Stimulated activated CD8-positive, alpha-beta memory T cell treated with anti-CD3 and anti-CD28 coated beads, Interleukin-7, amount 100 ng/mL, for 48 hours (primary cell): ENCODE measurements around the gene FGFR4.
"Not testable (repeated sequence)": the region's sequence is repeated elsewhere in the genome, so short reads cannot be mapped to it uniquely, and the experiment has no call there.

Experiments used
- DNase-seq, 2 donors: peaks; one replicate each; pipeline ENCODE4 v3.0.0-alpha.2; 2020; ENCODE audit warnings: low read depth in 1 of 2; ENCODE audit errors: extremely low read depth in 1 of 2

The FGFR4 gene

GRCh38 chr5:177086654-177087397 is at the start of gene FGFR4:
Gene FGFR4 (plus strand): TSS chr5:177086915. CDS start chr5:177089603, 2,688 bp downstream.
- DNase-seq, result peak; percentile 26 to 34

GRCh38 chr5:177036921-177037320 is 49.8 kb upstream of the FGFR4 start:
- DNase-seq, result no peak

- DNase-seq, result no peak
These were observed 45.8 kb upstream of the FGFR4 start for GRCh38 chr5:177040814-177041420.

GRCh38 chr5:177041936-177042335 is 44.8 kb upstream of the FGFR4 start:
- no peak for DNase-seq

- DNase-seq, result no peak
These were observed 43.6 kb upstream of the FGFR4 start for GRCh38 chr5:177043114-177043513.

GRCh38 chr5:177043958-177044357 is 42.8 kb upstream of the FGFR4 start:
- no peak for DNase-seq

- DNase-seq, result no peak
These were observed 42.1 kb upstream of the FGFR4 start for GRCh38 chr5:177044641-177045040.

- no peak for DNase-seq
These were observed 41.1 kb upstream of the FGFR4 start for GRCh38 chr5:177045631-177046030.

GRCh38 chr5:177048531-177048930 is 38.2 kb upstream of the FGFR4 start:
- not testable (repeated sequence) for DNase-seq

- no peak for DNase-seq
These were observed 37.4 kb upstream of the FGFR4 start for GRCh38 chr5:177049285-177049684.

- DNase-seq, result no peak
These were observed 22.0 kb upstream of the FGFR4 start for GRCh38 chr5:177064500-177065277.

- DNase-seq, result no peak
These were observed 21.2 kb upstream of the FGFR4 start for GRCh38 chr5:177065491-177065890.

GRCh38 chr5:177066224-177066623 is 20.5 kb upstream of the FGFR4 start:
- DNase-seq, result no peak

- DNase-seq, result no peak
These were observed 19.2 kb upstream of the FGFR4 start for GRCh38 chr5:177067503-177067902.

GRCh38 chr5:177070536-177071191 is 16.1 kb upstream of the FGFR4 start:
- DNase-seq, result no peak

GRCh38 chr5:177071666-177072385 is 14.9 kb upstream of the FGFR4 start:
- peak in 1 of 2 donors; percentile 61 for DNase-seq

GRCh38 chr5:177077335-177077734 is 9.4 kb upstream of the FGFR4 start:
- DNase-seq, result no peak

GRCh38 chr5:177079606-177080005 is 7.1 kb upstream of the FGFR4 start:
- no peak for DNase-seq

GRCh38 chr5:177080265-177080664 is 6.5 kb upstream of the FGFR4 start:
- no peak for DNase-seq

GRCh38 chr5:177081859-177082258 is 4.9 kb upstream of the FGFR4 start:
- DNase-seq, result no peak

- no peak for DNase-seq
These were observed 3.4 kb upstream of the FGFR4 start for GRCh38 chr5:177083357-177083756.
